Stomach (tissue), 4 donors: ENCODE results near the gene MND1.

Experiments
- POLR2AphosphoS5 ChIP-seq, 3 donors: sonication (generic); formaldehyde crosslinking; IDR thresholded peaks; one replicate each; pipeline ENCODE4 v1.6.1; 2016; ENCODE audit warnings: antibody characterized with exemption in 3 of 3
- TF ChIP-seq, protein P1 (sequence below), 7 experiments: fragments of 450-650 bp in 4 of 7; fragments of 200-600 bp in 3 of 7; sonication (generic) in 3 of 7; IDR thresholded peaks; one replicate each; pipeline ENCODE4 v1.5.1; 2016 to 2019; ENCODE audit warnings: antibody characterized with exemption in 7 of 7, control low read depth in 2 of 7, mild to moderate bottlenecking in 1 of 7

DNA sequence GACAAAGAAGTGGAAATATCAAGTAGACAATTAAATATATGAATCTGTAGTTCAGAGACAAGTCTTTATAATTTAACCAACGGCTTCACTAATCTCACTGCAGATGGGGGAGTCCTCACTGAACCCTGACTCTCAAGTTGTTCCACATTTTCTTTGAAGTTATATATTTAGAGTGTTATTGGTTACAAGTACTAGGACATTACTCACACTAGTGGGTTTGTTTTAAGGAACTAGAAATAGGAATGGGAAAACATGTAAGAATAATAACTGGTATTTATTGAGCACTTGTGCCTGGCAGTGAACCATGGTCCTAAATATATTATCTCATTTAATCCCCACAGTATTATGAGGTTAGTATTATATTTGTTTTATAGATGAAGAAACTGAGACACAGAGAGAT is 22.0 kb downstream of the MND1 start:
- TF ChIP-seq POLR2AphosphoS5 (IDR thresholded peaks at IDR 0.05): no peak
- TF ChIP-seq, protein P1, sequence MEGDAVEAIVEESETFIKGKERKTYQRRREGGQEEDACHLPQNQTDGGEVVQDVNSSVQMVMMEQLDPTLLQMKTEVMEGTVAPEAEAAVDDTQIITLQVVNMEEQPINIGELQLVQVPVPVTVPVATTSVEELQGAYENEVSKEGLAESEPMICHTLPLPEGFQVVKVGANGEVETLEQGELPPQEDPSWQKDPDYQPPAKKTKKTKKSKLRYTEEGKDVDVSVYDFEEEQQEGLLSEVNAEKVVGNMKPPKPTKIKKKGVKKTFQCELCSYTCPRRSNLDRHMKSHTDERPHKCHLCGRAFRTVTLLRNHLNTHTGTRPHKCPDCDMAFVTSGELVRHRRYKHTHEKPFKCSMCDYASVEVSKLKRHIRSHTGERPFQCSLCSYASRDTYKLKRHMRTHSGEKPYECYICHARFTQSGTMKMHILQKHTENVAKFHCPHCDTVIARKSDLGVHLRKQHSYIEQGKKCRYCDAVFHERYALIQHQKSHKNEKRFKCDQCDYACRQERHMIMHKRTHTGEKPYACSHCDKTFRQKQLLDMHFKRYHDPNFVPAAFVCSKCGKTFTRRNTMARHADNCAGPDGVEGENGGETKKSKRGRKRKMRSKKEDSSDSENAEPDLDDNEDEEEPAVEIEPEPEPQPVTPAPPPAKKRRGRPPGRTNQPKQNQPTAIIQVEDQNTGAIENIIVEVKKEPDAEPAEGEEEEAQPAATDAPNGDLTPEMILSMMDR (IDR thresholded peaks at IDR 0.05): no peak
